T-cell (primary cell): ENCODE results near the gene UVSSA. TPM values are rescaled to one million over a fixed set of nuclear protein-coding genes. Genes with fewer than 3 reads are reported as not detected.

Experiments used
- ATAC-seq, 4 experiments: fragments of 200-7000 bp in 3 of 4; fragments of 150-1000 bp in 1 of 4; cut with Tn5 transposase; replicated peaks in 1 of 4; 1 replicate in 3 of 4; 2 replicates in 1 of 4; pipeline ENCODE4 v1.10.0; 2021; ENCODE audit warnings: moderate library complexity in 3 of 4, mild to moderate bottlenecking in 2 of 4, moderate number of reproducible peaks in 1 of 4
- CTCF ChIA-PET, 2 donors: fragments of 300-600 bp; sonication (Branson Sonifier 250); formaldehyde crosslinking; loops; one replicate each; lab custom pipeline; 2022; ENCODE audit warnings: antibody characterized with exemption in 2 of 2; lab: Charles Lee
- POLR2A ChIA-PET, 2 donors: fragments of 300-600 bp; sonication (Branson Sonifier 250); formaldehyde crosslinking; loops; one replicate each; lab custom pipeline; 2022; ENCODE audit warnings: antibody characterized with exemption in 2 of 2; lab: Charles Lee
- DNase-seq, 35 experiments: peaks; one replicate each; pipeline versions ENCODE4 v3.0.0 to v3.0.0-alpha.2; 2013 to 2023
- H3K27ac ChIP-seq: one replicate; pipeline ENCODE4 v1.5.1; 2013; ENCODE audit warnings: low read length
- H3K27me3 ChIP-seq, 2 experiments: replicated peaks in 1 of 2; 1 replicate in 1 of 2; 2 replicates in 1 of 2; pipeline versions ENCODE4 v1.6.1 to v1.7.0; 2013; ENCODE audit warnings: low read length in 1 of 2, mixed read lengths in 1 of 2; ENCODE audit not compliant: control insufficient read depth in 2 of 2, insufficient read depth in 2 of 2; ENCODE audit errors: extremely low read depth in 1 of 2
- H3K36me3 ChIP-seq, 2 donors: 1 replicate in 1 of 2; 2 replicates in 1 of 2; pipeline versions ENCODE4 v1.6.1 to v1.7.0; 2013; ENCODE audit warnings: low read length in 1 of 2; ENCODE audit not compliant: control insufficient read depth in 2 of 2, insufficient read depth in 1 of 2; ENCODE audit errors: extremely low read depth in 1 of 2
- H3K4me1 ChIP-seq, 2 experiments: 1 replicate in 1 of 2; 2 replicates in 1 of 2; pipeline versions ENCODE4 v1.6.1 to v1.7.0; 2013; ENCODE audit warnings: low read length in 2 of 2, mixed read lengths in 1 of 2; ENCODE audit not compliant: insufficient read depth in 2 of 2, control insufficient read depth in 1 of 2; ENCODE audit errors: extremely low read depth in 1 of 2
- H3K4me3 ChIP-seq, 2 donors: 1 replicate in 1 of 2; 2 replicates in 1 of 2; pipeline versions ENCODE4 v1.5.1 to v1.7.0; 2013; ENCODE audit warnings: mild to moderate bottlenecking in 2 of 2, low read length in 1 of 2, moderate library complexity in 1 of 2; ENCODE audit not compliant: control insufficient read depth in 1 of 2; ENCODE audit errors: extremely low read depth in 1 of 2
- H3K9me3 ChIP-seq: 2 replicates; pipeline ENCODE4 v1.7.0; 2013
- H3K27ac Mint-ChIP-seq, 2 donors: one replicate each; pipeline ENCODE4 v1.8.0; 2020 to 2021; ENCODE audit warnings: mild to moderate bottlenecking in 2 of 2, mixed read lengths in 2 of 2
- H3K27me3 Mint-ChIP-seq, 2 donors: one replicate each; pipeline ENCODE4 v1.8.0; 2021 to 2022; ENCODE audit warnings: mixed read lengths in 2 of 2
- H3K36me3 Mint-ChIP-seq: one replicate; pipeline ENCODE4 v1.8.0; 2021; ENCODE audit warnings: mixed read lengths
- H3K4me1 Mint-ChIP-seq, 3 donors: one replicate each; pipeline ENCODE4 v1.8.0; 2020 to 2022; ENCODE audit warnings: mixed read lengths in 3 of 3, mild to moderate bottlenecking in 1 of 3
- H3K4me3 Mint-ChIP-seq, 3 donors: one replicate each; pipeline ENCODE4 v1.8.0; 2020 to 2022; ENCODE audit warnings: mild to moderate bottlenecking in 3 of 3, mixed read lengths in 3 of 3, moderate library complexity in 3 of 3
- H3K9me3 Mint-ChIP-seq, 3 donors: one replicate each; pipeline ENCODE4 v1.8.0; 2020 to 2022; ENCODE audit warnings: mixed read lengths in 3 of 3
- WGBS: methylation state at CpG from one replicate; pipeline ENCODE4 v1.1.5; 2013; ENCODE audit warnings: missing lambda C conversion rate; ENCODE audit not compliant: insufficient coverage; 5-methylcytosine and 5-hydroxymethylcytosine counted together
- total RNA-seq, 35 experiments: library from RNA in 6 of 35; stranded (reverse) in 6 of 35; fragments of 120-200 nt in 1 of 35; gene quantifications; one replicate each; pipeline versions ENCODE4 v1.2.1 to v1.2.4 and lab custom pipeline; 2013 to 2026

Gene UVSSA
- total RNA-seq, 5 donors from 2014 or later (not counting 1 experiment from before 2014, with no cell fraction given): 39.9 to 53.7 (median 42.7) TPM

GRCh38 chr4:1309261-1310010 lies 37.6 kb upstream of the UVSSA start:
- Histone ChIP-seq H3K27me3 (no peaks in the 10 kb centered on the region), H3K36me3 (peaks cover 20% of the 10 kb centered on the region in 2 donors), H3K4me3 (peak overlapping the region; percentile 44 to 65), H3K27ac (peak overlapping the region; percentile 59), H3K9me3 (no peaks in the 10 kb centered on the region), H3K4me1 (peaks cover 25 to 60% of the 10 kb centered on the region in 2 experiments)
- H3K9me3 Mint-ChIP-seq: no peaks in the 10 kb centered on the region
- DNase-seq (peak in 29 of 35 experiments; percentile 20 to 64 (median 52)), ATAC-seq (peak; percentile 74 to 82 (median 76))
- H3K36me3 Mint-ChIP-seq: peaks cover 23% of the 10 kb centered on the region
- H3K27me3 Mint-ChIP-seq: no peaks in the 10 kb centered on the region
- CTCF ChIA-PET: interaction anchor here in 1 of 2 donors (1.3 kb wide), 1 partner anchor 37 kb away, joined by 4 read pairs; the partner anchor contains the start of gene UVSSA
- H3K27ac Mint-ChIP-seq: peak overlapping the region; percentile 59 to 81
- peaks cover 58 to 75% (median 68%) of the 10 kb centered on the region in 3 donors for H3K4me1 Mint-ChIP-seq
- WGBS: 21% methylated on average over 25 of the region's 36 CpGs
- H3K4me3 Mint-ChIP-seq: peak overlapping the region; percentile 75 to 88 (median 75)
- POLR2A ChIA-PET: interaction anchor here (1.0 to 1.1 kb wide), 2 partner anchors 8 to 60 kb away, joined by 3 read pairs; no protein-coding TSS in a partner anchor

GRCh38 chr4:1310031-1310795 lies 36.8 kb upstream of the UVSSA start:
- H3K27me3 ChIP-seq: no peaks in the 10 kb centered on the region
- H3K9me3 Mint-ChIP-seq: no peaks in the 10 kb centered on the region
- ChIA-PET POLR2A (interaction anchor here in 1 of 2 donors (0.5 to 1.0 kb wide), 2 partner anchors 61 to 107 kb away, joined by 3 read pairs; no protein-coding TSS in a partner anchor), CTCF (no interaction called here)
- peaks cover 52 to 72% (median 66%) of the 10 kb centered on the region in 3 donors for H3K4me1 Mint-ChIP-seq
- H3K9me3 ChIP-seq: no peaks in the 10 kb centered on the region
- peaks cover 26% of the 10 kb centered on the region for H3K36me3 Mint-ChIP-seq
- H3K4me1 ChIP-seq: peaks cover 25 to 57% of the 10 kb centered on the region in 2 experiments
- ATAC-seq (no peak), DNase-seq (no peak)
- peak overlapping the region; percentile 44 to 65 for H3K4me3 ChIP-seq
- H3K4me3 Mint-ChIP-seq: peak overlapping the region; percentile 75 to 88 (median 75)
- H3K27me3 Mint-ChIP-seq: no peaks in the 10 kb centered on the region
- WGBS: 84% methylated on average over 18 of the region's 32 CpGs
- H3K27ac ChIP-seq: peak overlapping the region; percentile 59
- H3K36me3 ChIP-seq: peaks cover 20 to 24% of the 10 kb centered on the region in 2 donors
- H3K27ac Mint-ChIP-seq: peak overlapping the region; percentile 46 to 55

GRCh38 chr4:1310796-1311631 lies 36.0 kb upstream of the UVSSA start:
- CTCF ChIA-PET: no interaction called here
- Histone ChIP-seq H3K27ac (peak overlapping the region; percentile 53), H3K4me1 (peaks cover 25 to 52% of the 10 kb centered on the region in 2 experiments), H3K4me3 (peak overlapping the region; percentile 30 to 65), H3K9me3 (no peaks in the 10 kb centered on the region), H3K36me3 (peaks cover 20 to 21% of the 10 kb centered on the region in 2 donors), H3K27me3 (no peaks in the 10 kb centered on the region)
- H3K4me1 Mint-ChIP-seq: peaks cover 48 to 68% (median 61%) of the 10 kb centered on the region in 3 donors
- ATAC-seq: peak; percentile 33 to 64 (median 51)
- 32% methylated on average over 48 of the region's 49 CpGs for WGBS
- H3K4me3 Mint-ChIP-seq: peak overlapping the region; percentile 54 to 88 (median 68)
- H3K9me3 Mint-ChIP-seq: no peaks in the 10 kb centered on the region
- POLR2A ChIA-PET: interaction anchor here in 1 of 2 donors (0.5 kb wide), 1 partner anchor 108 kb away, joined by 3 read pairs; no protein-coding TSS in a partner anchor
- peak overlapping the region; percentile 59 to 77 for H3K27ac Mint-ChIP-seq
- peak in 14 of 35 experiments; percentile 7 to 60 (median 28) for DNase-seq
- H3K27me3 Mint-ChIP-seq: no peaks in the 10 kb centered on the region
- peaks cover 29% of the 10 kb centered on the region for H3K36me3 Mint-ChIP-seq

- Histone ChIP-seq H3K9me3 (no peaks in the 10 kb centered on the region), H3K4me1 (peaks cover 27 to 51% of the 10 kb centered on the region in 2 experiments), H3K36me3 (peaks cover 21 to 37% of the 10 kb centered on the region in 2 donors), H3K27ac (no peak overlapping the region), H3K4me3 (no peak overlapping the region), H3K27me3 (no peaks in the 10 kb centered on the region)
- H3K4me3 Mint-ChIP-seq: no peak overlapping the region
- H3K9me3 Mint-ChIP-seq: no peaks in the 10 kb centered on the region
- no peak overlapping the region for H3K27ac Mint-ChIP-seq
- DNase-seq (no peak), ATAC-seq (no peak)
- ChIA-PET POLR2A (interaction anchor here in 1 of 2 donors (0.5 to 0.6 kb wide), 2 partner anchors 12 to 338 kb away, joined by 3 to 6 read pairs; no protein-coding TSS in a partner anchor), CTCF (interaction anchor here in 1 of 2 donors (0.6 kb wide), 1 partner anchor 40 kb away, joined by 6 read pairs; no protein-coding TSS in a partner anchor)
- peaks cover 30% of the 10 kb centered on the region for H3K36me3 Mint-ChIP-seq
- peaks cover 42 to 55% (median 48%) of the 10 kb centered on the region in 3 donors for H3K4me1 Mint-ChIP-seq
- WGBS: 97% methylated on average over 17 of the region's 20 CpGs
- H3K27me3 Mint-ChIP-seq: no peaks in the 10 kb centered on the region
These were observed 34.0 kb upstream of the UVSSA start for GRCh38 chr4:1312821-1313640.

- 95% methylated on average over 12 of the region's 28 CpGs for WGBS
- no peak overlapping the region for H3K4me3 ChIP-seq
- peaks cover 39% of the 10 kb centered on the region for H3K36me3 Mint-ChIP-seq
- no peak overlapping the region for H3K4me3 Mint-ChIP-seq
- no peaks in the 10 kb centered on the region for H3K9me3 ChIP-seq
- H3K27ac ChIP-seq: no peak overlapping the region
- no peak overlapping the region for H3K27ac Mint-ChIP-seq
- ATAC-seq (no peak), DNase-seq (no peak)
- no peaks in the 10 kb centered on the region for H3K27me3 ChIP-seq
- H3K27me3 Mint-ChIP-seq: no peaks in the 10 kb centered on the region
- H3K36me3 ChIP-seq: peaks cover 18 to 51% of the 10 kb centered on the region in 2 donors
- no peaks in the 10 kb centered on the region for H3K9me3 Mint-ChIP-seq
- H3K4me1 Mint-ChIP-seq: peaks cover 23 to 37% (median 31%) of the 10 kb centered on the region in 3 donors
- H3K4me1 ChIP-seq: peaks cover 19 to 29% of the 10 kb centered on the region in 2 experiments
- POLR2A ChIA-PET: no interaction called here
- CTCF ChIA-PET: no interaction called here
These were observed 31.7 kb upstream of the UVSSA start for GRCh38 chr4:1315306-1315705.
